Activated CD4-positive, alpha-beta T cell treated with anti-CD3 and anti-CD28 coated beads, Interleukin-2, amount 10 ng/mL, durations not matched to agents 7 days and 5 days (primary cell): Measurements from ENCODE around the gene SLC10A1. TPM values are rescaled to one million over a fixed set of nuclear protein-coding genes. Genes with fewer than 3 reads are reported as not detected.
"Not testable (repeated sequence)": the region's sequence is repeated elsewhere in the genome, so short reads cannot be mapped to it uniquely, and the experiment has no call there.

ENCODE experiments used
- CTCF ChIA-PET: fragments of 350-600 bp; sonication (Branson Sonifier 250); formaldehyde crosslinking; loops from one replicate; lab custom pipeline; 2021; ENCODE audit warnings: antibody characterized with exemption; lab: Charles Lee
- POLR2A ChIA-PET: fragments of 350-600 bp; sonication (Branson Sonifier 250); formaldehyde crosslinking; loops from one replicate; lab custom pipeline; 2021; ENCODE audit warnings: antibody characterized with exemption; lab: Charles Lee
- DNase-seq: peaks from one replicate; pipeline ENCODE4 v3.0.0-alpha.2; 2020
- H3K27ac Mint-ChIP-seq: one replicate; pipeline ENCODE4 v1.8.0; 2021; ENCODE audit warnings: mild to moderate bottlenecking, moderate library complexity, mixed read lengths
- H3K27me3 Mint-ChIP-seq: one replicate; pipeline ENCODE4 v1.8.0; 2021; ENCODE audit warnings: mixed read lengths
- H3K36me3 Mint-ChIP-seq: one replicate; pipeline ENCODE4 v1.8.0; 2021; ENCODE audit warnings: low read depth, mixed read lengths
- H3K4me1 Mint-ChIP-seq: one replicate; pipeline ENCODE4 v1.8.0; 2021; ENCODE audit warnings: mixed read lengths
- H3K4me3 Mint-ChIP-seq: one replicate; pipeline ENCODE4 v1.8.0; 2021; ENCODE audit warnings: mild to moderate bottlenecking, moderate library complexity, mixed read lengths
- H3K9me3 Mint-ChIP-seq: one replicate; pipeline ENCODE4 v1.8.0; 2021; ENCODE audit warnings: mixed read lengths
- total RNA-seq, 2 experiments: library from RNA; stranded (reverse); gene quantifications; one replicate each; pipeline ENCODE4 v1.2.3, GENCODE V29; 2021

Gene SLC10A1
- total RNA-seq, 2 experiments from 2014 or later = not detected

- POLR2A ChIA-PET = no interaction called here
- peak overlapping the region; percentile 86 for H3K27ac Mint-ChIP-seq
These were observed 41.3 kb downstream of the SLC10A1 start for GRCh38 chr14:69755784-69756183.

GRCh38 chr14:69755296-69755695 lies 41.7 kb downstream of the SLC10A1 start:
- DNase-seq = no peak
- Mint-ChIP-seq H3K27me3 (no peaks in the 10 kb centered on the region), H3K4me3 (no peak overlapping the region), H3K9me3 (no peaks in the 10 kb centered on the region), H3K27ac (peak overlapping the region; percentile 86), H3K36me3 (no peaks in the 10 kb centered on the region), H3K4me1 (peaks cover 13% of the 10 kb centered on the region)
- ChIA-PET CTCF (interaction anchor here (1.2 to 2.7 kb wide), 3 partner anchors 10 to 28 kb away, joined by 4 to 8 read pairs (median 4); partner anchors contain the start of gene SRSF5), POLR2A (no interaction called here)

More at GRCh38 chr14:69755784-69756183, 41.3 kb downstream of the SLC10A1 start:
- Mint-ChIP-seq H3K27me3 (no peaks in the 10 kb centered on the region), H3K36me3 (no peaks in the 10 kb centered on the region), H3K9me3 (no peaks in the 10 kb centered on the region), H3K4me1 (peaks cover 13% of the 10 kb centered on the region), H3K4me3 (no peak overlapping the region)
- DNase-seq = no peak
- CTCF ChIA-PET = interaction anchor here (1.3 to 2.7 kb wide), 2 partner anchors 10 to 11 kb away, joined by 4 to 8 read pairs; partner anchors contain the start of gene SRSF5

DNA sequence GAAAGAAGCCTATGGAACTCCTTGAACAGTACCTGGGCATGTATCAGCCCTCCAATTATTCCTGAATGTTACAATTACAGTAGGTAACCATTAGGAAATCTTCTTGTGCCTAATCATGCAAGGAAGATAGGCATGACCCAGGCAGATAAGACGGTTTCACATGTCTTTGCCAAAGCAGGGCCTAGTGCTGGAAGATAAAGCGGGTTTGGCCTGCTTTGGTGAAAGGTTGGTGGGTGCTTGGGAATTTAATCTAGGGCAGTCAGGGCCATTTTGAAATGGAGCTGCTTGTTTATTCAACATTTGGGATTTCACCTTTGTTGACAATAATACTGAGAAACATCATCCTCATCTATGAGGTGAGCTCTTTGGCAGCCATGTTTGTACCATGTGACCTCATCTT lies 42.6 kb downstream of the SLC10A1 start:
- DNase-seq = no peak
- no peaks in the 10 kb centered on the region for H3K27me3 Mint-ChIP-seq
- peaks cover 13% of the 10 kb centered on the region for H3K4me1 Mint-ChIP-seq
- POLR2A ChIA-PET = no interaction called here
- H3K36me3 Mint-ChIP-seq = no peaks in the 10 kb centered on the region
- H3K27ac Mint-ChIP-seq = no peak overlapping the region
- CTCF ChIA-PET = interaction anchor here (0.6 to 2.7 kb wide), 3 partner anchors 12 to 41 kb away, joined by 3 to 8 read pairs (median 4); partner anchors contain the start of gene SRSF5
- no peaks in the 10 kb centered on the region for H3K9me3 Mint-ChIP-seq
- H3K4me3 Mint-ChIP-seq = no peak overlapping the region

DNA sequence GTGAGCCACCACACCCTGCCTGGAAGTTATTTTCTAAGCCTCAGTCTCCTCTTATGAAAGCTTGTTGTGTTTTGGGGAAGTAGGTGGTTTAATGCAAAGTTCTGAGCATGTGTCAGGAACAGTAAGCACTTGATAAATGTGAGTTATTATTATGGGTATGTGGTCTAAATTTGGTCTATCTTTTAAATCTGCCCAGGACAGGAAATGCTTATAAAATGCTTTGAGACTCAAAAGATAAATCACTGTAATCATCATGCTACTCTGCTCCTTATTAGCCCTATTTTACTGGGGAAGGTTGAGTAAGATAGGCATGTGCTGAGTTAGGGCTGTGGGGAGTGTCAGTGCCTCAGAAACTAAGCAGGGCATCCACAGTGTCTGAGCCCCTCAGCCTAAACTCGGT lies 43.2 kb downstream of the SLC10A1 start:
- peaks cover 13% of the 10 kb centered on the region for H3K4me1 Mint-ChIP-seq
- H3K36me3 Mint-ChIP-seq = no peaks in the 10 kb centered on the region
- CTCF ChIA-PET = interaction anchor here (2.7 kb wide), 1 partner anchor 12 kb away, joined by 8 read pairs; the partner anchor contains the start of gene SRSF5
- H3K27me3 Mint-ChIP-seq = no peaks in the 10 kb centered on the region
- H3K4me3 Mint-ChIP-seq = no peak overlapping the region
- H3K9me3 Mint-ChIP-seq = no peaks in the 10 kb centered on the region
- POLR2A ChIA-PET = no interaction called here
- H3K27ac Mint-ChIP-seq = no peak overlapping the region
- no peak for DNase-seq

DNA sequence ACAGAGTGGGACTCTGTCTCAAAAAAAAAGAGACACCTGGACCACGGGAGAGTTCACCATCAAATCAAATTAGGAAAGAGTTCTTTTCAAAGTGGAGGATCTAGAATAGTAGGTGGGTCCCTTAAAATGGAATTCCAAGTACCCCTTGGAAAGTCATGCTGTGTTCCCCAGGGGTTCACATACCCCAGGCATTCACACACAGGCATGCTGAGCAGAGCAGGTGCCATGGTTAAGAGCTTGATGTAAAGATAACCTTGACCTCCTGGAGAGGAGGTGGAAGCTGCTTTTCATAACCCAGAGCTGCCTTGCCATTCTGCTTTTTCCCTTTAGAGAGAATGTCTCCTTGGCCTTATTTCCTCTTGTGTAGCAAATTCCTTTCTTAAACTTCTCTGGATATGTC lies 44.3 kb downstream of the SLC10A1 start:
- Mint-ChIP-seq H3K4me3 (no peak overlapping the region), H3K4me1 (peaks cover 13% of the 10 kb centered on the region), H3K27ac (no peak overlapping the region), H3K9me3 (no peaks in the 10 kb centered on the region), H3K27me3 (no peaks in the 10 kb centered on the region), H3K36me3 (no peaks in the 10 kb centered on the region)
- no peak for DNase-seq
- ChIA-PET POLR2A (no interaction called here), CTCF (interaction anchor here (0.6 kb wide), 1 partner anchor 796 kb away, joined by 3 read pairs; no protein-coding TSS in a partner anchor)

DNA sequence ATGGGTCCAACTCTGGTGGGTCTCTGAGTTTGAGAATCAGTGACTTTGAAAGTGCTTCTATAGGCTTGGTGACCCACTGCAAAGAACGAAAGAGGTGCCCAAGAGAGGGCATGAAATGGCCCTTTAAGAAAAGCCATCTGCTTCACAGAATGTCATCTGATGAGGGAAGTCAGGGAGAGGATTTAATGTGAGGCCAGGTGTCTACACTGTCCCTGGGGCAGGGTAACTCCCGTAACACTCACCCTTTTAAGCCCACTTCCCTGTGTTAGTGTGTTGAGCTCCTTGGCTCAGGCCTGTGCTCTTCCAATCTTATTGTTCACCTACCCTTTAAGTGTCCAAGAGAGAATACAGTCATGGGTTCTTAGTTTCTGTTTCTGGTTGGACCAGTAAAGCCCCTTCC lies 46.5 kb downstream of the SLC10A1 start:
- Mint-ChIP-seq H3K4me3 (no peak overlapping the region), H3K27ac (no peak overlapping the region), H3K4me1 (peaks cover 12% of the 10 kb centered on the region), H3K9me3 (no peaks in the 10 kb centered on the region), H3K36me3 (no peaks in the 10 kb centered on the region), H3K27me3 (no peaks in the 10 kb centered on the region)
- CTCF ChIA-PET = interaction anchor here (0.9 to 1.2 kb wide), 2 partner anchors 9 to 31 kb away, joined by 3 to 5 read pairs; no protein-coding TSS in a partner anchor
- POLR2A ChIA-PET = no interaction called here
- no peak for DNase-seq

GRCh38 chr14:69749956-69750355 lies 47.1 kb downstream of the SLC10A1 start:
- CTCF ChIA-PET = interaction anchor here (0.6 to 1.2 kb wide), 2 partner anchors 9 to 152 kb away, joined by 4 to 5 read pairs; no protein-coding TSS in a partner anchor
- Mint-ChIP-seq H3K27ac (no peak overlapping the region), H3K36me3 (no peaks in the 10 kb centered on the region), H3K27me3 (no peaks in the 10 kb centered on the region), H3K4me3 (no peak overlapping the region), H3K9me3 (no peaks in the 10 kb centered on the region), H3K4me1 (peaks cover 7% of the 10 kb centered on the region)
- DNase-seq = no peak
- POLR2A ChIA-PET = no interaction called here

- Mint-ChIP-seq H3K9me3 (peaks cover 9% of the 10 kb centered on the region), H3K4me1 (peaks cover 2% of the 10 kb centered on the region), H3K36me3 (peaks cover 3% of the 10 kb centered on the region), H3K27me3 (no peaks in the 10 kb centered on the region), H3K27ac (no peak overlapping the region), H3K4me3 (no peak overlapping the region)
- ChIA-PET CTCF (interaction anchor here (1.7 kb wide), 1 partner anchor 14 kb away, joined by 5 read pairs; no protein-coding TSS in a partner anchor), POLR2A (no interaction called here)
- no peak for DNase-seq
These were observed 56.0 kb downstream of the SLC10A1 start for GRCh38 chr14:69741055-69741454.

DNA sequence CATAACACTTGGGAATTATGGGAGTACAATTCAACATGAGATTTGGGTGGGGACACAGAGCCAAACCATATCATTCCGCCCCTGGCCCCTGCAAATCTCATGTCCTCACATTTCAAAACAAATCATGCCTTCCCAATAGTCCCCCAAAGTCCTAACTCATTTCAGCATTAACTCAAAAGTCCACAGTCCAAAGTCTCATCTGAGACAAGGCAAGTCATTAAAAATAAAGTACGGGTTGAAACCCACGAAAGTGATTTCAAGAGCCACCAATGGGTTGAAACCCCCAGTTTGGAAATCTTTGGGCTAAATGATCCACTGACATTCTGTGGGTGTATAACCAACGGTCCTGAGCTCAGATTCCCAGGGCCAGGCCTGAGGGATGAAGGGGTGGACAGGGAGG lies 60.6 kb downstream of the SLC10A1 start:
- H3K36me3 Mint-ChIP-seq, H3K9me3 Mint-ChIP-seq, DNase-seq, POLR2A ChIA-PET, H3K4me1 Mint-ChIP-seq, CTCF ChIA-PET, H3K27ac Mint-ChIP-seq, H3K27me3 Mint-ChIP-seq, H3K4me3 Mint-ChIP-seq: not testable (repeated sequence)

DNA sequence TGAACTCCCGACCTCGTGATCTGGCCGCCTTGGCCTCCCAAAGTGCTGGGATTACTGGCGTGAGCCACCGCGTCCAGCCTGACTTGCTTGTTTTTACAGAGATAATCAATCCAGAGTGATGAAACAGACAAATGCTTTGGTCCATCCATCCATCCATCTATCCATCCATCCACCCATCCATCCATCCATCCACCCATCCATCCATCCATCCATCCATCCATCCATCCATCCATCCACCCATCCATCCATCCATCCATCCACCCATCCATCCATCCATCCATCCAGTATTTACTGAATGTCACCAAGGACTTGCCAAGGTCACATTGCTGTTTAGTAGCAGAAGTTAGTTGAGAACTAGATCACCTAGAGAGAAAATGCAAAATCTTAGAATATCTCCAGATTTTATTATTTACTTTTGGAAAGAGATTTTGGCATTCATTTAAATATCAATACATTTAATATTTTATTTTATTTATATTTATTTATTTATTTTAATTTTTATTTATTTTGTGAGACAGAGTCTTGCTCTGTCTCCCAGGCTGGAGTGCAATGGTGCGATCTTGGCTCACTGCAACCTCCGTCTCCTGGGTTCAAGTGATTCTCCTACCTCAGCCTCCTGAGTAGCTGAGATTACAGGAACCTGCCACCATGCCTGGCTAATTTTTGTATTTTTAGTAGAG lies 65.0 kb downstream of the SLC10A1 start:
- H3K9me3 Mint-ChIP-seq, H3K4me3 Mint-ChIP-seq, POLR2A ChIA-PET, H3K27ac Mint-ChIP-seq, H3K36me3 Mint-ChIP-seq, H3K27me3 Mint-ChIP-seq, DNase-seq: not testable (repeated sequence)
- peaks cover 23% of the 10 kb centered on the region for H3K4me1 Mint-ChIP-seq
- CTCF ChIA-PET = interaction anchor here (1.1 kb wide), 1 partner anchor 19 kb away, joined by 4 read pairs; no protein-coding TSS in a partner anchor

GRCh38 chr14:69727860-69728259 lies 69.2 kb downstream of the SLC10A1 start:
- Mint-ChIP-seq H3K27me3 (no peaks in the 10 kb centered on the region), H3K27ac (no peak overlapping the region), H3K4me1 (peaks cover 36% of the 10 kb centered on the region), H3K36me3 (no peaks in the 10 kb centered on the region), H3K4me3 (no peak overlapping the region), H3K9me3 (no peaks in the 10 kb centered on the region)
- no peak for DNase-seq
- ChIA-PET CTCF (interaction anchor here (0.6 to 2.7 kb wide), 18 partner anchors 10 to 142 kb away, joined by 3 to 18 read pairs (median 4); partner anchors contain the start of gene SRSF5), POLR2A (no interaction called here)

GRCh38 chr14:69726761-69727511 lies 70.1 kb downstream of the SLC10A1 start:
- Mint-ChIP-seq H3K4me3 (peak overlapping the region; percentile 65), H3K4me1 (peaks cover 36% of the 10 kb centered on the region), H3K9me3 (no peaks in the 10 kb centered on the region), H3K36me3 (no peaks in the 10 kb centered on the region), H3K27me3 (no peaks in the 10 kb centered on the region), H3K27ac (peak overlapping the region; percentile 79)
- ChIA-PET POLR2A (no interaction called here), CTCF (interaction anchor here (0.6 to 2.7 kb wide), 36 partner anchors 9 to 489 kb away, joined by 3 to 18 read pairs (median 4); partner anchors contain the start of gene SRSF5)
- DNase-seq = peak; percentile 82
